Measurements from ENCODE around the gene PBX1.

Gene PBX1

DNA sequence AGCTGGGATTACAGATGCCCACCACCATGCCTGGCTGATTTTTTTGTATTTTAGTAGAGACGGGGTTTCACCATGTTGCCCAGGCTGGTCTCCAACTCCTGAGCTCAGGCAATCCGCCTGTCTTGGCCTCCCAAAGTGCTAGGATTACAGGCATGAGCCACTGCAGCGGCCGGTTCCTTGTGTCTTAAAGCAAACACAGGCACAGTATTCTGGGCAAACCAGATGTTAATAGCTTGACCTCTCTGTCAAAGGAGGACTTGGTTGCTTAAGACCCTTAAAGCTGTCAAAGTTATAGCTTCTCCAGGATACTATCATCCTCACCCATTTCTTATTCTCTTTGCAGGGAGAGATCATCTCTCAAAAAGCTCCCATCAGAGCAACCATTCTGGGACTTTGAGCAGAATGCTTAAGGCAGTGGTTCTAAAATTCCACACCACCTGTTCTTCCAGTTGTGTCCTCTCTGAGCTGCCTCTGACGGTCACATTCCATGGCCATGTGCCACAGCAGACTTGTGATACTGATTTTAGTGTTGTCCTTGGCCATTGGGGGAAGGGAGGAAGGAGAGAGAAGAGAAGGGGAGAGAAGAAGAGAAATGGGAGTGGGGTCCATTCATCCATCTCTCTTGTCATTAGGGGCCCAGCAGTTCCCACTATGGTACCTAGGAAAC lies 81.8 kb downstream of the PBX1 start:
- TF ChIP-seq, protein P1, sequence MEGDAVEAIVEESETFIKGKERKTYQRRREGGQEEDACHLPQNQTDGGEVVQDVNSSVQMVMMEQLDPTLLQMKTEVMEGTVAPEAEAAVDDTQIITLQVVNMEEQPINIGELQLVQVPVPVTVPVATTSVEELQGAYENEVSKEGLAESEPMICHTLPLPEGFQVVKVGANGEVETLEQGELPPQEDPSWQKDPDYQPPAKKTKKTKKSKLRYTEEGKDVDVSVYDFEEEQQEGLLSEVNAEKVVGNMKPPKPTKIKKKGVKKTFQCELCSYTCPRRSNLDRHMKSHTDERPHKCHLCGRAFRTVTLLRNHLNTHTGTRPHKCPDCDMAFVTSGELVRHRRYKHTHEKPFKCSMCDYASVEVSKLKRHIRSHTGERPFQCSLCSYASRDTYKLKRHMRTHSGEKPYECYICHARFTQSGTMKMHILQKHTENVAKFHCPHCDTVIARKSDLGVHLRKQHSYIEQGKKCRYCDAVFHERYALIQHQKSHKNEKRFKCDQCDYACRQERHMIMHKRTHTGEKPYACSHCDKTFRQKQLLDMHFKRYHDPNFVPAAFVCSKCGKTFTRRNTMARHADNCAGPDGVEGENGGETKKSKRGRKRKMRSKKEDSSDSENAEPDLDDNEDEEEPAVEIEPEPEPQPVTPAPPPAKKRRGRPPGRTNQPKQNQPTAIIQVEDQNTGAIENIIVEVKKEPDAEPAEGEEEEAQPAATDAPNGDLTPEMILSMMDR (IDR thresholded peaks at IDR 0.05; ENCODE audit: insufficient read depth, low read depth, low read length, missing control alignments) = no peak
- no peak for DNase-seq (ENCODE audit: low read depth)
- H3K4me3 ChIP-seq (ENCODE audit: low read depth, low read length) = no peak overlapping the region

DNA sequence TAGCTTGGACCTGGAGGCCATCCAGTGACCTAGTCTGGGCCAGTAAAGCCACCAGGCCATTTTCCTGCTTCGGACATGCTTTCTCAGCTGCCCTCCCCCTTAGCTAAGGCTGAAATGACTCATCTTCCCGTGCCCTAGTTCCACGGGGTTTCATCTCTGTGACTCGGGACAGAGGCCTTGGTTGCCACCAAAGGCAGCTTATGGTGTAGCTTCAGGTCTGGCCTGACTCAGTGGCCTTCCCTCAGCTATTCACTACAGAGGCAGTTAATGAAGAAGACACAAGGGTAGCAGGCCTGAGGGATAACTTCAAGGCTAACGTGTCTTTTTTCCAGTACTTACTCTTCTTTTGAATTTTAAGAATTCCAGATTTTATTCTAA lies 82.4 kb downstream of the PBX1 start:
- TF ChIP-seq, protein P1 (IDR thresholded peaks at IDR 0.05; ENCODE audit: insufficient read depth, low read depth, low read length, missing control alignments) = no peak
- no peak for DNase-seq (ENCODE audit: low read depth)

DNA sequence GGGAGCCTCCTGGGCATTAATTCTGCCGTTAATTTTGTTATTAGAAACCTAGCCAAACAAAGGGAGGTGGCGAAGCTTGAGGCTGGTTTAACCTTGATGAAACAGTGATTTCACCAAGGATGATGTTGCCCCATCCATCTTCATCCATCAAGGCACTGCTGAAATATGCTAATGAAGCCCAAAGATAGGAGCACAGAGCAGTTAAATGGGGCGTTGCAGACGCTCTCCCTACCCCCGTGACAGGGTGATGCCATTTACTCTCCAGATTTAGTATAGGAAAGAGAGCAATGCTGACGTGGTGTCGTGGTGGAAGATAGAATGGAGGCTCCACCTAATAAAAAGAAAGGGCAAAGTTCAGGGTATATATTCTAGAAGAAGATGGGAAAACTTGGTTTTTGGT lies 84.0 kb downstream of the PBX1 start:
- TF ChIP-seq, protein P1 (IDR thresholded peaks at IDR 0.05; ENCODE audit: insufficient read depth, low read depth, low read length, missing control alignments) = no peak
- H3K4me3 ChIP-seq (ENCODE audit: low read depth, low read length) = no peak overlapping the region
- no peak for DNase-seq (ENCODE audit: low read depth)

More for the DNA sequence above, 82.4 kb downstream of the PBX1 start:
- H3K4me3 ChIP-seq (ENCODE audit: low read depth, low read length) = no peak overlapping the region

DNA sequence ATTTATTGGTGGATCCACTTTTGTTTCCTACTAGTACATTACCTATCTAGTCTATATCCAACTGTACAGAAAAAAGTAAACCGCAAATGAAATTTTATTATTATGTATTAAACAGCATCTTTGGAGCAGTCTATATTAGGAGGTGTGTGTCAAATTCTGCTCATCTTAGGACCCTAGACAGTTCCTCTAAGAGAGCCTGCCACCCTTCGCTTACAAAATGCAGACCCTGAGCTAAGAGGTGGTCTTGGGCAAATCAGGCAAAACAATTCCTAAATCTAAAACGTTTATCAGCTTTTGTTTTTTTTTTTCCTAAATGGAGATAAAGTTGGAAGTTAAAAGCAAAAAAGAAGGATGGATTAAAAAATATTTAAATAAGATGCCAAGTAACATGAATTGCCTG lies 85.3 kb downstream of the PBX1 start:
- no peak overlapping the region for H3K4me3 ChIP-seq (ENCODE audit: low read depth, low read length)
- DNase-seq (ENCODE audit: low read depth) = no peak
- TF ChIP-seq, protein P1 (IDR thresholded peaks at IDR 0.05; ENCODE audit: insufficient read depth, low read depth, low read length, missing control alignments) = no peak

DNA sequence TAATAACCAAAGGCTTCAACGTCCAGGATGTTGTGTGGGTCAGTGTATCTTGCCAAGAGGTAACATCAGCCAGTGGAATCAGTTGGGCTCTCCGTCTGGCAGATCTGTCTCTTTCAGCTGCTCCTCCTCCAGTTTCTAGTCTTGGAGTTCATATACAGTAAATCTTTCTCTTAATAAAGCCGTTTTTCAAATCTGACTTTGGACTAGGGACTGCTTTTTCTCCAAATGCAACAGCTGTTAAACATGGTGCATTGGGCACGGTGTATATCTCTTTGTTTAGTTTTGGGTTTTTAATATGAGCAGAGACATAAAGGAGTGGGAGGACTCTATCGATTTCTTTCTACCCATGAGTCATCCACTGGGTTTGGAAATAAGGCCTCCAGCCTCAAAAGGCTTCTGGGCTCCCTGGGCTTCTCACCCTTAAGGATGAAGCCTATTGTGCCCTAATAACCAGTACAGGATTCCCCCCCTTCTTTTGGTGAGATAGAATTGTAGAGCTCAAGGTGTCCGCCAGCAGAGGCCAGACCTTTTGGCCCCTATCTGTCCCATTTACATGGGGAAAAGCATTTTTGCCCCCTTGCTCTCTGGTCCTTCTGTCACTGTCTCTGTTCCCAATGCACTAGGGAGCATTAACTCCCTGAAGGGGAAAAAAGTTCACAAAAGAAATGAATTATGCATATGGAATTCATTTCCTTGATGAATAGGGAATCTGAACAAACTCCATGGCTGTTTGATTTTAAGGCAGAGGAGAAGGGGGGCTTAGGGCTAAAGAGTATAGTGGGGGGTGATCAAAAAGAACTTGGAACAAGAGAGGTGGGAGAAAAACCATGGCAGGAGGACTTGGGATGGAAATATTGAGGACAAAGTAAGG lies 86.0 kb downstream of the PBX1 start:
- DNase-seq (ENCODE audit: low read depth) = no peak
- TF ChIP-seq, protein P1 (IDR thresholded peaks at IDR 0.05; ENCODE audit: insufficient read depth, low read depth, low read length, missing control alignments) = no peak
- no peak overlapping the region for H3K4me3 ChIP-seq (ENCODE audit: low read depth, low read length)

DNA sequence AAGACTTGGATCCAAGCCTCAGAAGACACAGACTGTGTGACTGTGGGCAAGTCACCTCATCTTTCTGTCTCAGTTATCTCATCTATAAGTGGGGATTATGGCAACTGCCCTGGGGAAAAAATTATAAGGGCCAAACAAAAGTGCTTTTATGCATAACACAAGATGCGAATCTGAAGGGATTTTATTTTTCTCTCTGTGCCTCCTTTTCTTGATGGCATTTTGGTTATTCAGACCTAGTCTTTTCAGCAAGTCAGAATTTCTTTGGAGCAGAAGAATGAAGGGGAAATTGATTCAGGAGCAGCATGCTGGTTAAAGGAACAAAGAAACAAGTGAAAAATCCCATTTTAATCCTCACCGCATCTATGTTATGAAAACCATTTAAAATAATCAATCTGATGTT lies 86.9 kb downstream of the PBX1 start:
- TF ChIP-seq, protein P1 (IDR thresholded peaks at IDR 0.05; ENCODE audit: insufficient read depth, low read depth, low read length, missing control alignments) = no peak
- no peak overlapping the region for H3K4me3 ChIP-seq (ENCODE audit: low read depth, low read length)
- DNase-seq (ENCODE audit: low read depth) = no peak

All from GM12865 (cell line).